ENCODE data around the gene SLC5A11. TPM values are rescaled to one million over a fixed set of nuclear protein-coding genes. Genes with fewer than 3 reads are reported as not detected.

SLC5A11 gene
- total and polyA plus RNA-seq, 12 donors: 0.06 to 0.12 TPM; not detected in 10

DNA sequence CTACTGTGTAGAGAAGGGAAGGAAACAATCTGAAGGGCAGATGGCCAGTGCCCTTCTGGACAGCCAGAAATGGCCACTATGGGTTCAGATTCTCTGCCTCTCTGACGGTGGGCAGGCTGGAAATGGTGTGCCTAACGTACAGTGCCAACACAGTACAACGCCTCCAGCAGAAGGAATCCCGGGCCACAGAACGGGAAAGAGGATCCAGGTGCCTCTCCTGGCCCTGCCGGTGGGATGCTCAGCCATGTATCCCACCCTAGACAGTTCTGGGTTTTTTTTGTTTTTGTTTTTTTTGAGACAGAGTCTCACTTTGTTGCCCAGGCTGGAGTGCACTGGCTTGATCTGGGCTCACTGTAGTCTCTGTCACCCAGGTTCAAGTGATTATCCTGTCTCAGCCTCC is 71.5 kb downstream of the SLC5A11 start:
- Histone ChIP-seq H3K4me3 (no peak overlapping the region), H3K36me3 (peaks cover 0 to 55% (median 43%) of the 10 kb centered on the region in 9 donors), H3K9me3 (no peaks in the 10 kb centered on the region), H3K4me1 (no peaks in the 10 kb centered on the region), H3K27ac (no peak overlapping the region), H3K27me3 (no peaks in the 10 kb centered on the region)
- TF ChIP-seq, protein P1, sequence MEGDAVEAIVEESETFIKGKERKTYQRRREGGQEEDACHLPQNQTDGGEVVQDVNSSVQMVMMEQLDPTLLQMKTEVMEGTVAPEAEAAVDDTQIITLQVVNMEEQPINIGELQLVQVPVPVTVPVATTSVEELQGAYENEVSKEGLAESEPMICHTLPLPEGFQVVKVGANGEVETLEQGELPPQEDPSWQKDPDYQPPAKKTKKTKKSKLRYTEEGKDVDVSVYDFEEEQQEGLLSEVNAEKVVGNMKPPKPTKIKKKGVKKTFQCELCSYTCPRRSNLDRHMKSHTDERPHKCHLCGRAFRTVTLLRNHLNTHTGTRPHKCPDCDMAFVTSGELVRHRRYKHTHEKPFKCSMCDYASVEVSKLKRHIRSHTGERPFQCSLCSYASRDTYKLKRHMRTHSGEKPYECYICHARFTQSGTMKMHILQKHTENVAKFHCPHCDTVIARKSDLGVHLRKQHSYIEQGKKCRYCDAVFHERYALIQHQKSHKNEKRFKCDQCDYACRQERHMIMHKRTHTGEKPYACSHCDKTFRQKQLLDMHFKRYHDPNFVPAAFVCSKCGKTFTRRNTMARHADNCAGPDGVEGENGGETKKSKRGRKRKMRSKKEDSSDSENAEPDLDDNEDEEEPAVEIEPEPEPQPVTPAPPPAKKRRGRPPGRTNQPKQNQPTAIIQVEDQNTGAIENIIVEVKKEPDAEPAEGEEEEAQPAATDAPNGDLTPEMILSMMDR (IDR thresholded peaks at IDR 0.05): no peak
- intact Hi-C loops (cut with DNase I): no loop called here
- no peak for DNase-seq
- 91 to 95% methylated on average over 6 of the region's 6 CpGs for WGBS, 2 donors
- no peak for ATAC-seq

DNA sequence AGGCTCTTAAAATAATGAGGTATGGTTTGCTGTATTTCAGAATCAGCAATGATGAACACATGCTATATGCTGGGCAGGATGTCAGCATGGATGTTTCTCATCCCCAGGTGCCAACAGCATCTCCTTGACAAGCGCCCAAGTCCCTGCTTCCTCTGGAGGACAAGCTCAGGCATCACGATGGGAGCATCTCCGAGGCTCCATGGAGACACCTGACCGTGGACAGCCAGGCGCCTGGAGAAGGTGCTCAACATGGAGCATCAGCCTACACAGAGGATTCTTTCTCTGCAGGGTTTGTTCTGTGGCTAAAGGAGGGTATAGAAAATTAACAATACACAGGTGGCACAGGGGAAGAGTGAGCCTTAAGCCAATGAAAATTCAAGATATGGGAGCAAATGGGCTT is 72.1 kb downstream of the SLC5A11 start:
- WGBS, 2 donors: 94 to 97% methylated on average over 5 of the region's 5 CpGs
- H3K4me1 ChIP-seq: no peaks in the 10 kb centered on the region

DNA sequence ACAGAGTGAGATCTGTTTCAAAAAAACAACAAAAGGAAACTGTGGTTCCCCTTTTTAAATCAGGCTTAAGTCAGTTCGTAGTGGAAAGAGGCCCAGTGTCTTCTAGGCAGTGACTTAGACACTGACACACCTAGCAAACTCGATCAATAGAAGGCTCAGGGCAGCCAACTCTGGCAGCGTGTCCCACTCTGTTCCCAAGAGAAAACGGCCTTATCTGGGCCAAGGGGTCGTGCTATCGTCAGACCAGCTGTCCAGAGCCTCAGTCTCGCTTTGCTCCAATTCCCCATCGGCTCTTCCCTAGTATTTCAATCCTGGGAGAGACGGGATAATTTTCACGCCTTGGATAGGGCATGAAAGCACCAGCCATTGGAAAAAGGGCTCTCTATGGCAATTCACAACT is 72.9 kb downstream of the SLC5A11 start:
- TF ChIP-seq, protein P1 (IDR thresholded peaks at IDR 0.05): no peak
- no peaks in the 10 kb centered on the region for H3K9me3 ChIP-seq
- no peaks in the 10 kb centered on the region for H3K27me3 ChIP-seq
- H3K4me1 ChIP-seq: no peaks in the 10 kb centered on the region
- H3K4me3 ChIP-seq: no peak overlapping the region
- peaks cover 0 to 69% (median 45%) of the 10 kb centered on the region in 9 donors for H3K36me3 ChIP-seq
- intact Hi-C loops (cut with DNase I): no loop called here
- DNase-seq (no peak), ATAC-seq (no peak)
- 68 to 73% methylated on average over 10 of the region's 10 CpGs for WGBS, 2 donors
- no peak overlapping the region for H3K27ac ChIP-seq

More for the DNA sequence above, 72.1 kb downstream of the SLC5A11 start:
- peaks cover 0 to 62% (median 45%) of the 10 kb centered on the region in 9 donors for H3K36me3 ChIP-seq
- intact Hi-C loops (cut with DNase I): no loop called here
- no peaks in the 10 kb centered on the region for H3K27me3 ChIP-seq
- H3K4me3 ChIP-seq: no peak overlapping the region
- no peaks in the 10 kb centered on the region for H3K9me3 ChIP-seq
- ATAC-seq (no peak), DNase-seq (no peak)
- no peak overlapping the region for H3K27ac ChIP-seq
- TF ChIP-seq, protein P1 (IDR thresholded peaks at IDR 0.05): no peak

DNA sequence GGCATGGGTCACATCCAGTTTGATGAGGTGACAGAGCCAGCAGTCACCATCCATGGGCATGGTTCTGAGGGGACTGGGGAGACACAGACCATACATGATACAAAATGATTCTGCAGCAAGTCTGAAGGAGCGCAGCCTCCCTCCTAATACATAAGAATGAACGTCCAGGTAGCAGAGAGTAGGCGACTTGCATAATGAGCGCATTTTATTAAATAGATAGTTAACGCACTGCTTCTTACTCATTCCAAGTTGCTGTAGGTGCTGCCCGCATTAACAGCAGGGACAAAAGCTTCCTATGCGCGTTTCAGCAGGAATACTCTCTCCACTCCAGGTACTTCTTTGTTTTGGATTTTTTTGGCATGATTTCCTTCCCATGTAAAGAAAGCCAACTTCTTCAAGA is 73.8 kb downstream of the SLC5A11 start:
- H3K9me3 ChIP-seq: no peaks in the 10 kb centered on the region
- TF ChIP-seq, protein P1 (IDR thresholded peaks at IDR 0.05): no peak
- intact Hi-C loops (cut with DNase I): no loop called here
- peaks cover 0 to 78% (median 45%) of the 10 kb centered on the region in 9 donors for H3K36me3 ChIP-seq
- no peaks in the 10 kb centered on the region for H3K27me3 ChIP-seq
- DNase-seq: no peak
- no peak overlapping the region for H3K4me3 ChIP-seq
- ATAC-seq: no peak
- no peaks in the 10 kb centered on the region for H3K4me1 ChIP-seq
- WGBS, 2 donors: 95 to 96% methylated on average over 8 of the region's 8 CpGs
- H3K27ac ChIP-seq: no peak overlapping the region

Measured in heart right ventricle (tissue), 16 donors.